Trophoblast cell (in vitro differentiated cells and primary cell): ENCODE data around the gene SLC41A3.
"Not testable (repeated sequence)": the region's sequence is repeated elsewhere in the genome, so short reads cannot be mapped to it uniquely, and the experiment has no call there.

Experiments
- DNase-seq, 2 donors: peaks; one replicate each; pipeline ENCODE4 v3.0.0-alpha.2; 2016
- H2AFZ ChIP-seq: 2 replicates; pipeline ENCODE4 v1.6.1; 2013; ENCODE audit warnings: low read length, moderate library complexity, mild to moderate bottlenecking; ENCODE audit not compliant: insufficient read depth, poor library complexity
- H2AK5ac ChIP-seq: 2 replicates; pipeline ENCODE4 v1.6.1; 2013; ENCODE audit warnings: mild to moderate bottlenecking, low read length
- H2BK120ac ChIP-seq: 2 replicates; pipeline ENCODE4 v1.6.1; 2013; ENCODE audit warnings: low read length, mild to moderate bottlenecking, moderate library complexity; ENCODE audit not compliant: insufficient read depth, poor library complexity
- H2BK12ac ChIP-seq: 2 replicates; pipeline ENCODE4 v1.6.1; 2013; ENCODE audit warnings: mild to moderate bottlenecking, low read length, moderate library complexity
- H2BK5ac ChIP-seq: 2 replicates; pipeline ENCODE4 v1.6.1; 2013; ENCODE audit warnings: low read length, low read depth, moderate library complexity, mild to moderate bottlenecking; ENCODE audit not compliant: poor library complexity
- H3K14ac ChIP-seq: 2 replicates; pipeline ENCODE4 v1.6.1; 2013; ENCODE audit warnings: mild to moderate bottlenecking, low read length
- H3K18ac ChIP-seq: 2 replicates; pipeline ENCODE4 v1.6.1; 2013; ENCODE audit warnings: mild to moderate bottlenecking, low read length
- H3K23ac ChIP-seq: 2 replicates; pipeline ENCODE4 v1.6.1; 2013; ENCODE audit warnings: low read length
- H3K27ac ChIP-seq: 2 replicates; pipeline ENCODE4 v1.5.1; 2013; ENCODE audit warnings: low read depth, mild to moderate bottlenecking, inconsistent platforms, low read length, moderate library complexity
- H3K27me3 ChIP-seq: 2 replicates; pipeline ENCODE4 v1.6.1; 2013; ENCODE audit warnings: inconsistent platforms, mild to moderate bottlenecking, low read length, moderate library complexity; ENCODE audit not compliant: insufficient read depth
- H3K36me3 ChIP-seq, 2 experiments: 1 replicate in 1 of 2; 2 replicates in 1 of 2; pipeline ENCODE4 v1.6.1; 2013; ENCODE audit warnings: low read length in 2 of 2, mild to moderate bottlenecking in 2 of 2, moderate library complexity in 1 of 2; ENCODE audit not compliant: insufficient read depth in 2 of 2, control insufficient read depth in 1 of 2
- H3K4ac ChIP-seq: 2 replicates; pipeline ENCODE4 v1.6.1; 2013; ENCODE audit warnings: low read depth, mild to moderate bottlenecking, low read length, moderate library complexity
- H3K4me1 ChIP-seq, 2 experiments: 1 replicate in 1 of 2; 2 replicates in 1 of 2; pipeline ENCODE4 v1.6.1; 2013; ENCODE audit warnings: low read length in 2 of 2, mild to moderate bottlenecking in 2 of 2, moderate library complexity in 1 of 2; ENCODE audit not compliant: insufficient read depth in 2 of 2, control insufficient read depth in 1 of 2
- H3K4me2 ChIP-seq: 2 replicates; pipeline ENCODE4 v1.6.1; 2013; ENCODE audit warnings: inconsistent platforms, mild to moderate bottlenecking, low read length, moderate library complexity
- H3K4me3 ChIP-seq: 2 replicates; pipeline ENCODE4 v1.5.1; 2013; ENCODE audit warnings: mild to moderate bottlenecking, low read depth, low read length, inconsistent platforms
- H3K79me1 ChIP-seq: one replicate; pipeline ENCODE4 v1.6.1; 2013; ENCODE audit warnings: low read length
- H3K79me2 ChIP-seq: 2 replicates; pipeline ENCODE4 v1.6.1; 2013; ENCODE audit warnings: low read length, mild to moderate bottlenecking; ENCODE audit not compliant: control insufficient read depth, insufficient read depth, poor library complexity
- H3K9ac ChIP-seq: 2 replicates; pipeline ENCODE4 v1.6.1; 2013; ENCODE audit warnings: mild to moderate bottlenecking, low read length
- H3K9me3 ChIP-seq: 2 replicates; pipeline ENCODE4 v1.6.1; 2013; ENCODE audit warnings: low read depth, mild to moderate bottlenecking, control low read depth, inconsistent platforms, low read length; ENCODE audit not compliant: insufficient read depth
- H4K12ac ChIP-seq: 2 replicates; pipeline ENCODE4 v1.6.1; 2013; ENCODE audit warnings: low read depth, mild to moderate bottlenecking, low read length, moderate library complexity
- H4K8ac ChIP-seq: 2 replicates; pipeline ENCODE4 v1.6.1; 2013; ENCODE audit warnings: low read depth, mild to moderate bottlenecking, low read length, moderate library complexity
- H4K91ac ChIP-seq: one replicate; pipeline ENCODE4 v1.6.1; 2013; ENCODE audit warnings: low read depth, mild to moderate bottlenecking, low read length, moderate library complexity
- WGBS: extraction: QIAGEN DNeasy Blood & Tissue Kit; methylation state at CpG from one replicate; pipeline ENCODE4 v1.1.7; 2013; ENCODE audit warnings: missing lambda C conversion rate; ENCODE audit not compliant: insufficient read length, insufficient coverage; ENCODE audit errors: extremely low coverage; 5-methylcytosine and 5-hydroxymethylcytosine counted together

Gene SLC41A3

GRCh38 chr3:125976003-125976390, 107.9 kb downstream of the SLC41A3 start:
- H4K8ac ChIP-seq, H4K91ac ChIP-seq, H3K23ac ChIP-seq, H2BK5ac ChIP-seq, H3K4me2 ChIP-seq, H3K4ac ChIP-seq, H3K27me3 ChIP-seq, H3K4me3 ChIP-seq, H4K12ac ChIP-seq, H3K14ac ChIP-seq, H3K36me3 ChIP-seq, H3K79me2 ChIP-seq, H2AFZ ChIP-seq, H2BK120ac ChIP-seq, H2AK5ac ChIP-seq, H3K9me3 ChIP-seq, DNase-seq, H3K18ac ChIP-seq, H2BK12ac ChIP-seq, H3K27ac ChIP-seq, H3K9ac ChIP-seq, H3K4me1 ChIP-seq, H3K79me1 ChIP-seq: not testable (repeated sequence)
- no CpG with 5 or more reads among the region's 3 CpGs for WGBS

GRCh38 chr3:125975245-125976002, 108.5 kb downstream of the SLC41A3 start:
- not testable (repeated sequence) for H3K14ac ChIP-seq, H3K9ac ChIP-seq, DNase-seq, H3K4me3 ChIP-seq, H4K12ac ChIP-seq, H2AFZ ChIP-seq, H3K4me1 ChIP-seq, H3K79me2 ChIP-seq, H3K27me3 ChIP-seq, H3K23ac ChIP-seq, H4K8ac ChIP-seq, H3K27ac ChIP-seq, H3K79me1 ChIP-seq, H2BK5ac ChIP-seq, H2BK12ac ChIP-seq, H2BK120ac ChIP-seq, H3K9me3 ChIP-seq, H4K91ac ChIP-seq, H3K18ac ChIP-seq, H3K4ac ChIP-seq, H2AK5ac ChIP-seq, H3K36me3 ChIP-seq, H3K4me2 ChIP-seq
- no CpG with 5 or more reads among the region's 9 CpGs for WGBS

GRCh38 chr3:125971997-125972944, 111.7 kb downstream of the SLC41A3 start:
- H3K23ac ChIP-seq, H3K4me3 ChIP-seq, H2BK5ac ChIP-seq, H4K12ac ChIP-seq, H3K79me1 ChIP-seq, H3K9ac ChIP-seq, H4K91ac ChIP-seq, H3K36me3 ChIP-seq, H2AFZ ChIP-seq, H4K8ac ChIP-seq, H2AK5ac ChIP-seq, H3K27me3 ChIP-seq, H3K14ac ChIP-seq, H2BK120ac ChIP-seq, H2BK12ac ChIP-seq, H3K4me1 ChIP-seq, H3K9me3 ChIP-seq, H3K4ac ChIP-seq, H3K18ac ChIP-seq, H3K27ac ChIP-seq, H3K79me2 ChIP-seq: not testable (repeated sequence)
- DNase-seq: peak in 1 of 2 donors; percentile 63
- no CpG with 5 or more reads among the region's 31 CpGs for WGBS
- H3K4me2 ChIP-seq: peak overlapping the region; percentile 4

- not testable (repeated sequence) for H4K91ac ChIP-seq, H2AFZ ChIP-seq, H4K12ac ChIP-seq, H3K79me2 ChIP-seq, H2BK12ac ChIP-seq, H3K4me1 ChIP-seq, H3K4ac ChIP-seq, H2BK5ac ChIP-seq, H3K79me1 ChIP-seq, H3K36me3 ChIP-seq, H2AK5ac ChIP-seq, H3K14ac ChIP-seq, H2BK120ac ChIP-seq, H3K18ac ChIP-seq, H4K8ac ChIP-seq, H3K4me2 ChIP-seq, H3K23ac ChIP-seq, H3K9me3 ChIP-seq, H3K27me3 ChIP-seq, DNase-seq, H3K4me3 ChIP-seq, H3K27ac ChIP-seq, H3K9ac ChIP-seq
- WGBS: no CpG with 5 or more reads among the region's 50 CpGs
These were observed 115.0 kb downstream of the SLC41A3 start, which contains the start of gene ROPN1B for GRCh38 chr3:125968701-125969592. TSS of gene ROPN1B (plus strand) at chr3:125969178. CDS start at chr3:125972055, 2,877 bp downstream.
